ENCODE data around the gene FOXM1.

DNA sequence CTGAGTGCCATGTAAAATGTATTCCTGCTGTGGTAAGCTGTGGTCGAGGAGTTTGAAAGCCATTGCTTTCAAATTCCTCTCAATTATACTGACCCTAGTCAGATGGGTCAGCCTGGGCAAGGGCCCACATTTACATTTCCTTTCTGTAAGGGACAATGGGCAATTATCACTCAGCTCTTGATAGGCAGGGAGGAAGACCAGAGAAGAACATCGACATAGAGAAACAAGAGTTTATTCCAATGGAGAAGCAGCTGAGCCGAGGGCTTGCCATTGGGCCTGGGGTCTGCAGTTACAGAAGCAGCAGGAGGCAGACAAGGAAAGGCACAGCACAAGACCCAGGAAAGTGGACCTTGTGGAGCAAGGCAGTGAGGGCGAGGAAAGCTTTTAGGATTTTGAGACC, 51.8 kb downstream of the FOXM1 start:
- TF ChIP-seq EZH2 (IDR thresholded peaks at IDR 0.05; ENCODE audit: insufficient read depth, poor library complexity, severe bottlenecking) = no peak
- TF ChIP-seq EZH2phosphoT487 (IDR thresholded peaks at IDR 0.05; ENCODE audit: insufficient read depth, low read depth) = no peak
